Suppressor macrophage treated with lipopolysaccharide for 4 hours (primary cell): ENCODE data around the gene CAPN13.

Experiments used
- DNase-seq: peaks from one replicate; pipeline ENCODE4 v3.0.0-alpha.2; 2020

The CAPN13 gene

DNA sequence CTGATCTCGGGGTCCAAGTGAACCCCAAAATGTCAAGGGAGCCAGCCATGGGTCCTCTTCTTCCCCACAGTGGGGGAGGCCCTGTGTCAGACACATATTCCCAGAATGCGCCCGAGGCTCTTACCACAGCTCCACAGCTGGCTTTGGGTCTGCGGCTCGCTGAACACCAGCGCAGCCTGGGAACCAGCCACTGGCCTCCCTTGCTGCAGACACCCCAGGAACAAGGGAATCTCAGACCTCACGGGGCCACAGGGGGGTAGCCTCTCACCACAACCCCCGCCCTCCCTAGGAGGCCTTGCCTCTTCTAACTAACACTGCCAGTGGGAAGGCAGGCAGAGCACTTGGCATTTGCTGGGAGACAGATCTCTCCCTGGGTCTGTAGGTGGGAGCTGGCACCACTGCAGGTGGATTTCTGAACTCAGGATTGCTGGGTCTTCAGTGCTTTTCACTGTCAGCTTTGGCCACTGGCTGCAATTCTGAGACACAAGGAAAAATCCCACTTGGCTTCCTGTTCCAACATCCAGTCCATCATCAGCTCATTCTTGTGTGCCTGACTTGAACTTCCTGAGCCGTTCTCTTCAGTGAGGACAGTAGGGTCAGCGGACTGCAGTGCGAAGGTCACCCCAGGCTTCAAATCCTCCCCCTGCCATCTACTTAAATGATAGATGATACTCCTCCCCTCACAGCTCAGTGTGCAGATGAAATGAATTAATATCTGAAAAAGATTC is 128.7 kb downstream of the CAPN13 start:
- no peak for DNase-seq

DNA sequence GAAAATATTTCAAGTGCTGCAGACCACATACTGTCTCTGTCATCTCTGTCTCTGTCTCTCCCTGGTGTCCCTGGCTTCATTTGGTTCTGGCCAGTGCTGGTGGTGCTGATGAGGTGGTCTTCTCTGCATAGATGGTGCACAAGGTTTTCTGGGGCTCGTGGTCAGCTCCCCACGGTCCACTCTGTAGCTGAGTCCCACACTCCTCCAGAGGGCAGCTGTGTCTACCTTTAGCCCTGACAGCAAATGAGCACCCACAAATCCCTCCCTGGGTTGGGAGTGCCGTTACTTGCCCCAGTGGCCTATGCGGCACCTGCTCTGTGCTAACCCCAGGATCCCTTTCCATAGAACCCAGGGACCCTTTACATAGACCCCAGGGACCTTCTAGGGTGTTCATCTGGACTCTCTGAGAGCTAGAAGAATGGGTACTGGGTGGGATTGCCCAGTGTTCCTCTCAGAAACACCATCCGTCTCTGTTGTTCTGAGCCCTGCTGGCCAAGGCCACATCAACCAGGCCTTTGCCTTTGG is 129.3 kb downstream of the CAPN13 start:
- DNase-seq, result no peak

- no peak for DNase-seq
Measured at GRCh38 chr2:30677231-30677630, 130.0 kb downstream of the CAPN13 start.

DNA sequence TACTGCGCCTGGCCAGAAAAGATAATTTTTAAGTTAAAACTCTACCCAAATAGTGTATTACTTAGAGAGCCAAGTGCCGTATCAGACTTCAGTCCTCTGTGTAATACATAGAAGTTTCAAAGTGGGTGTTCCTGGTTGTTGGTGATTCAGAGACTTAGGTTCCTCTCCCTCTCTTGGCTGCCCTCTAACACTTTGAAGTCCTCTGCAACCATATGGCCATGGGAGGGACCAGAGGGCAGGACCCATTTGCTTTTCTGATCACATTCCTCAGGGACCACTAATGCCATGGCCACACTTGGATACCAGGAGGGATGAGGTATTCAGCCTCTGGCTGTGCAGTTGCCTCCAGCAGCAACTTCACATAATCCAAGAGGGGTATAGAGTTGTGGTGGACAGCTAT is 131.5 kb downstream of the CAPN13 start:
- no peak for DNase-seq

GRCh38 chr2:30673127-30673526 is 134.1 kb downstream of the CAPN13 start:
- DNase-seq, result no peak
